Gastrocnemius medialis (tissue), 4 donors: ENCODE results near the gene KIF13A. TPM values are rescaled to one million over a fixed set of nuclear protein-coding genes. Genes with fewer than 3 reads are reported as not detected.

Experiments used
- ATAC-seq, 2 donors: fragments of 150-250 bp; one replicate each; pipeline ENCODE4 v1.9.1; 2016
- DNase-seq, 2 donors: peaks; one replicate each; pipeline ENCODE4 v3.0.0-alpha.2; 2019
- H3K27ac ChIP-seq, 4 donors: fragments of 200-600 bp; sonication (generic); 1 replicate in 1 of 4; 2 replicates in 3 of 4; pipeline ENCODE4 v1.5.1; 2016 to 2018; ENCODE audit warnings: mild to moderate bottlenecking in 2 of 4, moderate library complexity in 1 of 4
- H3K27me3 ChIP-seq, 3 donors: fragments of 200-600 bp; sonication (generic) in 2 of 3; 1 replicate in 1 of 3; 2 replicates in 2 of 3; pipeline versions ENCODE4 v1.5.1 to v1.6.0; 2016 to 2019; ENCODE audit warnings: mild to moderate bottlenecking in 1 of 3, moderate library complexity in 1 of 3
- H3K36me3 ChIP-seq, 2 donors: fragments of 200-600 bp; sonication (generic) in 1 of 2; one replicate each; pipeline ENCODE4 v1.5.1; 2017 to 2018
- H3K4me1 ChIP-seq, 2 donors: fragments of 200-600 bp; sonication (generic) in 1 of 2; one replicate each; pipeline ENCODE4 v1.5.1; 2016 to 2017; ENCODE audit warnings: mild to moderate bottlenecking in 2 of 2
- H3K4me3 ChIP-seq, 4 donors: fragments of 200-600 bp; sonication (generic) in 3 of 4; 1 replicate in 1 of 4; 2 replicates in 3 of 4; pipeline ENCODE4 v1.5.1; 2016 to 2019; ENCODE audit warnings: mild to moderate bottlenecking in 2 of 4
- H3K9me3 ChIP-seq, 3 donors: fragments of 200-600 bp; sonication (generic) in 2 of 3; 1 replicate in 1 of 3; 2 replicates in 2 of 3; pipeline ENCODE4 v1.5.1; 2016 to 2019
- POLR2A ChIP-seq, 2 donors: fragments of 450-650 bp; IDR thresholded peaks; one replicate each; pipeline ENCODE4 v1.6.1; 2017; ENCODE audit warnings: antibody characterized with exemption in 2 of 2, mild to moderate bottlenecking in 2 of 2, moderate library complexity in 2 of 2
- in situ Hi-C, 4 donors: fragments of 200-750 bp; cut with MboI; loops; one replicate each; pipeline versions ENCODE4 v1.15.0 to v1.8.0; 2017; ENCODE audit warnings: low sequenced_read_pairs in 4 of 4
- intact Hi-C: fragments of 100-400 bp; cut with DNase I; formaldehyde crosslinking; loops from one replicate; pipeline ENCODE4 v1.15.1; 2023; ENCODE audit warnings: low total_unique reads
- total RNA-seq, 4 donors: library from RNA; depleted of rRNA; stranded (reverse); fragments of >200 nt; gene quantifications; one replicate each; pipeline versions ENCODE4 v1.1.0 to v1.2.3, GENCODE V29; 2016
- TF ChIP-seq, protein P1 (sequence below), 5 experiments: fragments of 450-650 bp in 3 of 5; fragments of 200-600 bp in 2 of 5; sonication (generic) in 2 of 5; IDR thresholded peaks in 4 of 5; conservative IDR thresholded peaks in 1 of 5; 1 replicate in 4 of 5; 2 replicates in 1 of 5; pipeline ENCODE4 v1.5.1; 2016 to 2019; ENCODE audit warnings: antibody characterized with exemption in 5 of 5, mild to moderate bottlenecking in 3 of 5, moderate library complexity in 3 of 5

Gene KIF13A
- total RNA-seq, 4 donors from 2014 or later, result 47.4 to 72.9 (median 63.8) TPM

GRCh38 chr6:17967668-17968518, 19.5 kb downstream of the KIF13A start:
- Histone ChIP-seq H3K27ac (peak overlapping the region; percentile 4 to 67 (median 41)), H3K9me3 (no peaks in the 10 kb centered on the region), H3K36me3 (no peaks in the 10 kb centered on the region), H3K4me1 (peaks cover 64 to 69% of the 10 kb centered on the region in 2 donors), H3K4me3 (no peak overlapping the region), H3K27me3 (no peaks in the 10 kb centered on the region)
- ATAC-seq (peak; percentile 75 to 85), DNase-seq (peak; percentile 36 to 59)
- intact Hi-C loops, result no loop called here
- in situ Hi-C loops, result no loop called here
- no peak for TF ChIP-seq POLR2A (IDR thresholded peaks at IDR 0.05)

DNA sequence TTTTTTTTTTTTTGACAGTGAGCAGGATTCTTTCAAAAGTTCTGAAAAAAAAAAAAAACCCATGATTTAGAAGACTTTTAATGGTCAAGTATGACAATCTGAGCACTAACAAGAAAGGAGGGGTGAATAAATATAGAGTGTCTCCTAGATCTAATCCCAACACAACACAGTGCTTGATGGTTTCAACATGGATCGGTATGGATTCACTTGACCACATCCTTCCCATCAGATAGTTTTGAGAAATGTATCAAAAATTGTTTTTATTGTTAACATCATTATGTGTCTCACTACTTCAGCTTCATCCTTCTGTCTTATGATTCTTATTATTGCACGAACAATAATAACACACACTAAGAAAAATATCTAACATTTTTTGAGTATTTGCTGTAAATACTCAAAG, 21.0 kb downstream of the KIF13A start:
- no peak overlapping the region for H3K4me3 ChIP-seq
- H3K27me3 ChIP-seq, result no peaks in the 10 kb centered on the region
- no peak for TF ChIP-seq POLR2A (IDR thresholded peaks at IDR 0.05)
- TF ChIP-seq, protein P1, sequence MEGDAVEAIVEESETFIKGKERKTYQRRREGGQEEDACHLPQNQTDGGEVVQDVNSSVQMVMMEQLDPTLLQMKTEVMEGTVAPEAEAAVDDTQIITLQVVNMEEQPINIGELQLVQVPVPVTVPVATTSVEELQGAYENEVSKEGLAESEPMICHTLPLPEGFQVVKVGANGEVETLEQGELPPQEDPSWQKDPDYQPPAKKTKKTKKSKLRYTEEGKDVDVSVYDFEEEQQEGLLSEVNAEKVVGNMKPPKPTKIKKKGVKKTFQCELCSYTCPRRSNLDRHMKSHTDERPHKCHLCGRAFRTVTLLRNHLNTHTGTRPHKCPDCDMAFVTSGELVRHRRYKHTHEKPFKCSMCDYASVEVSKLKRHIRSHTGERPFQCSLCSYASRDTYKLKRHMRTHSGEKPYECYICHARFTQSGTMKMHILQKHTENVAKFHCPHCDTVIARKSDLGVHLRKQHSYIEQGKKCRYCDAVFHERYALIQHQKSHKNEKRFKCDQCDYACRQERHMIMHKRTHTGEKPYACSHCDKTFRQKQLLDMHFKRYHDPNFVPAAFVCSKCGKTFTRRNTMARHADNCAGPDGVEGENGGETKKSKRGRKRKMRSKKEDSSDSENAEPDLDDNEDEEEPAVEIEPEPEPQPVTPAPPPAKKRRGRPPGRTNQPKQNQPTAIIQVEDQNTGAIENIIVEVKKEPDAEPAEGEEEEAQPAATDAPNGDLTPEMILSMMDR (IDR thresholded peaks at IDR 0.05 in 4 of 5, conservative IDR thresholded peaks at IDR 0.05 in 1 of 5), result no peak
- no peaks in the 10 kb centered on the region for H3K9me3 ChIP-seq
- in situ Hi-C loops, result no loop called here
- H3K4me1 ChIP-seq, result peaks cover 64 to 68% of the 10 kb centered on the region in 2 donors
- no peaks in the 10 kb centered on the region for H3K36me3 ChIP-seq
- peak overlapping the region in 2 of 4 donors; percentile 7 to 67 for H3K27ac ChIP-seq
- DNase-seq (no peak), ATAC-seq (no peak)
- intact Hi-C loops, result no loop called here

DNA sequence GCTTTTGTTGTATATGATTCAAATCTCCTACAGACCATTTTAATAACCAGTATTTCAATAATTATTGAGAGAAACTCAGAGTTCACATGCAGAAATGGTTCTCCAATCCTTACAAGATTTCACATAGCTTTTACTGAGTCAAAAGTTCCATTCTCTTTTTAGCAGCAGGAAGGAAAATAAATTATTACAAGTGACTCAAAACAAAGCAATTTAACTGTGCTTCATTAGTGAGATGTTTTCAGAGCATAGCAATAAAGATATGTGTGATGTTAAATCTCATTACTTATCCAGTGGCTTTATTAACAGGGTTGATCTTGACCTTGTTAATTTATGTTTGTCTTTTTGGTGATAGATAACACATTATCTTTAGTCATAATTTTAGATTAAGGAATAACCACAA, 22.0 kb downstream of the KIF13A start:
- intact Hi-C loops (no loop called here), in situ Hi-C loops (no loop called here)
- peak overlapping the region; percentile 47 to 67 (median 52) for H3K27ac ChIP-seq
- peaks cover 64 to 66% of the 10 kb centered on the region in 2 donors for H3K4me1 ChIP-seq
- H3K9me3 ChIP-seq, result no peaks in the 10 kb centered on the region
- no peaks in the 10 kb centered on the region for H3K27me3 ChIP-seq
- no peaks in the 10 kb centered on the region for H3K36me3 ChIP-seq
- TF ChIP-seq, protein P1 (IDR thresholded peaks at IDR 0.05 in 4 of 5, conservative IDR thresholded peaks at IDR 0.05 in 1 of 5), result no peak
- no peak for TF ChIP-seq POLR2A (IDR thresholded peaks at IDR 0.05)
- ATAC-seq, result no peak
- no peak overlapping the region for H3K4me3 ChIP-seq
- DNase-seq, result no peak

DNA sequence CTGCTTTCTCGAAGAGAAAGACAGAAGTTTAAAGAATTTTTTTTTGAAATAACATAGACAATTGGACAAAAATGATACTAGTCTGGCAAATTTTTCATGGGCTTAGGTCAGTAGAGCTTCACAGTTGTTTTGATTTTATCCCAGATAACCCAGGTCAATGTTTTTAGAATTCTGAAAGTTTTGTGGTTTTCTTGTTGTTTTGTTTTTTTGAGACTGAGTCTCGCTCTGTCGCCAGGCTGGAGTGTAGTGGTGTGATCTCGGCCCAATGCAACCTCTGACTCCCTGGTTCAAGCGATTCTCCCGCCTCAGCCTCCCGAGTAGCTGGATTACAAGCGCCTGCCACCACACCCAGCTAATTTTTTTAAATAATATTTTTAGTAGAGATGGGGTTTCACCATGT, 22.8 kb downstream of the KIF13A start:
- DNase-seq (no peak), ATAC-seq (no peak)
- no peaks in the 10 kb centered on the region for H3K9me3 ChIP-seq
- in situ Hi-C loops, result no loop called here
- intact Hi-C loops, result no loop called here
- H3K4me1 ChIP-seq, result peaks cover 69 to 72% of the 10 kb centered on the region in 2 donors
- H3K27ac ChIP-seq, result peak overlapping the region; percentile 47 to 67 (median 52)
- H3K4me3 ChIP-seq, result no peak overlapping the region
- H3K27me3 ChIP-seq, result no peaks in the 10 kb centered on the region
- H3K36me3 ChIP-seq, result no peaks in the 10 kb centered on the region
- TF ChIP-seq, protein P1 (IDR thresholded peaks at IDR 0.05 in 4 of 5, conservative IDR thresholded peaks at IDR 0.05 in 1 of 5), result no peak
- no peak for TF ChIP-seq POLR2A (IDR thresholded peaks at IDR 0.05)

GRCh38 chr6:17962436-17963031, 24.9 kb downstream of the KIF13A start:
- Histone ChIP-seq H3K9me3 (no peaks in the 10 kb centered on the region), H3K27ac (peak overlapping the region; percentile 27 to 71 (median 50)), H3K4me1 (peaks cover 62 to 78% of the 10 kb centered on the region in 2 donors), H3K36me3 (no peaks in the 10 kb centered on the region), H3K4me3 (peak overlapping the region in 1 of 4 donors; percentile 21), H3K27me3 (no peaks in the 10 kb centered on the region)
- intact Hi-C loops (no loop called here), in situ Hi-C loops (no loop called here)
- TF ChIP-seq, protein P1 (IDR thresholded peaks at IDR 0.05 in 4 of 5, conservative IDR thresholded peaks at IDR 0.05 in 1 of 5), result no peak
- no peak for TF ChIP-seq POLR2A (IDR thresholded peaks at IDR 0.05)
- DNase-seq (peak; percentile 72 to 84), ATAC-seq (peak; percentile 89 to 99)
